ENCODE results near the gene JMJD1C.

JMJD1C gene

GRCh38 chr10:63465293-63466143 is at the start of gene JMJD1C (continued):
- TF ChIP-seq ZNF513 (tag by site-specific recombination; IDR thresholded peaks at IDR 0.05) = peak; percentile 61
- no peak for TF ChIP-seq ZNF169 (tag by site-specific recombination; IDR thresholded peaks at IDR 0.05)
- peak; percentile 12; the same call in 1 of the 2 replicates for TF ChIP-seq ZXDB (tag by site-specific recombination; IDR thresholded peaks at IDR 0.05)
- TF ChIP-seq ZNF548 (tag by site-specific recombination; IDR thresholded peaks at IDR 0.05) = no peak
- peak; percentile 82; the same call in 1 of the 2 replicates for TF ChIP-seq ZNF23 (tag by site-specific recombination; IDR thresholded peaks at IDR 0.05; ENCODE audit: borderline replicate concordance)
- no peak for TF ChIP-seq TSHZ1 (tag by site-specific recombination; IDR thresholded peaks at IDR 0.05; ENCODE audit: borderline replicate concordance)
- peak; percentile 66 for TF ChIP-seq KLF10 (tag by site-specific recombination; IDR thresholded peaks at IDR 0.05)
- no peak for TF ChIP-seq SALL2 (tag by site-specific recombination; IDR thresholded peaks at IDR 0.05; ENCODE audit: borderline replicate concordance)
- peak; percentile 80 for TF ChIP-seq HIC1 (tag by site-specific recombination; IDR thresholded peaks at IDR 0.05)
- TF ChIP-seq ZBTB17 (tag by site-specific recombination; IDR thresholded peaks at IDR 0.05) = peak; percentile 24; the same call in 1 of the 2 replicates
- no peak for TF ChIP-seq SCRT2 (tag by site-specific recombination; IDR thresholded peaks at IDR 0.05)
- peak; percentile 72; the same call in 1 of the 2 replicates for TF ChIP-seq ZBTB44 (tag by site-specific recombination; IDR thresholded peaks at IDR 0.05)
- TF ChIP-seq BCL11B (tag by site-specific recombination; IDR thresholded peaks at IDR 0.05; ENCODE audit: low read depth) = no peak; the same call in 1 of the 2 replicates
- TF ChIP-seq ZNF654 (tag by site-specific recombination; IDR thresholded peaks at IDR 0.05; ENCODE audit: low read depth) = no peak
- TF ChIP-seq ZFHX2 (tag by site-specific recombination; conservative IDR thresholded peaks at IDR 0.05) = peak; percentile 91
- peak; percentile 83 for TF ChIP-seq ZNF596 (tag by site-specific recombination; IDR thresholded peaks at IDR 0.05)
- TF ChIP-seq ZNF701 (tag by site-specific recombination; IDR thresholded peaks at IDR 0.05) = no peak
- no peak for TF ChIP-seq ZNF214 (tag by site-specific recombination; IDR thresholded peaks at IDR 0.05; ENCODE audit: borderline replicate concordance)
- TF ChIP-seq ZNF488 (tag by site-specific recombination; IDR thresholded peaks at IDR 0.05) = no peak
- TF ChIP-seq HOXA7 (CRISPR knock-in tag; IDR thresholded peaks at IDR 0.05; ENCODE audit: borderline replicate concordance) = no peak
- TF ChIP-seq AEBP2 (tag by site-specific recombination; IDR thresholded peaks at IDR 0.05; ENCODE audit: borderline replicate concordance) = no peak
- no peak for TF ChIP-seq ZNF555 (tag by site-specific recombination; conservative IDR thresholded peaks at IDR 0.05)
- TF ChIP-seq ZSCAN16 (tag by site-specific recombination; IDR thresholded peaks at IDR 0.05) = no peak
- no peak for TF ChIP-seq ZNF19 (tag by site-specific recombination; IDR thresholded peaks at IDR 0.05; ENCODE audit: low read depth)
- TF ChIP-seq ZNF639 (tag by site-specific recombination; IDR thresholded peaks at IDR 0.05) = no peak
- TF ChIP-seq FEZF1 (tag by site-specific recombination; IDR thresholded peaks at IDR 0.05) = no peak

All from HEK293 (cell line).